Kidney (tissue), 14 donors: Measurements from ENCODE around the gene CD69. TPM values are rescaled to one million over a fixed set of nuclear protein-coding genes. Genes with fewer than 3 reads are reported as not detected.

Experiments
- DNase-seq, 5 donors: peaks; one replicate each; pipeline ENCODE4 v3.0.0-alpha.2; 2013 to 2020
- FAIRE-seq: peaks from 2 replicates; lab custom pipeline; 2012; peaks lifted over from hg19 to GRCh38; lab: Jason Lieb, UNC
- H3K27ac ChIP-seq, 2 donors: one replicate each; pipeline ENCODE4 v1.7.0; 2013; ENCODE audit warnings: low read depth in 2 of 2, low read length in 2 of 2, inconsistent platforms in 1 of 2
- H3K27me3 ChIP-seq: one replicate; pipeline ENCODE4 v1.7.1; 2013; ENCODE audit warnings: low read length, inconsistent platforms; ENCODE audit not compliant: control insufficient read depth, insufficient read depth
- H3K36me3 ChIP-seq, 3 donors: one replicate each; pipeline versions ENCODE4 v1.7.0 to v1.7.1; 2013; ENCODE audit warnings: low read length in 3 of 3, control low read depth in 1 of 3, inconsistent platforms in 1 of 3; ENCODE audit not compliant: insufficient read depth in 3 of 3, control insufficient read depth in 2 of 3
- H3K4me1 ChIP-seq, 3 donors: one replicate each; pipeline versions ENCODE4 v1.7.0 to v1.7.1; 2013; ENCODE audit warnings: low read length in 3 of 3, inconsistent platforms in 1 of 3, low read depth in 1 of 3; ENCODE audit not compliant: control insufficient read depth in 2 of 3, insufficient read depth in 2 of 3
- H3K4me3 ChIP-seq, 3 donors: one replicate each; pipeline versions ENCODE4 v1.7.0 to v1.8.1; 2013; ENCODE audit warnings: low read length in 3 of 3, control low read depth in 1 of 3, inconsistent platforms in 1 of 3
- H3K9ac ChIP-seq, 3 donors: one replicate each; pipeline versions ENCODE4 v1.7.0 to v1.7.1; 2013; ENCODE audit warnings: low read length in 3 of 3, control low read depth in 1 of 3, inconsistent platforms in 1 of 3
- H3K9me3 ChIP-seq, 3 donors: one replicate each; pipeline versions ENCODE4 v1.7.0 to v1.7.1; 2013; ENCODE audit warnings: low read length in 3 of 3, control low read depth in 1 of 3, inconsistent platforms in 1 of 3; ENCODE audit not compliant: control insufficient read depth in 2 of 3, insufficient read depth in 1 of 3
- intact Hi-C: fragments of 100-400 bp; cut with DNase I; formaldehyde crosslinking; loops from one replicate; pipeline ENCODE4 v1.11.1; 2022
- polyA plus RNA-seq: library from polyadenylated mRNA; stranded (reverse); fragments of 350-450 nt; fragmentation: Illumina TruSeq; extraction: RNeasy Lipid Tissue Mini Kit (QIAGEN cat#74804); gene quantifications from one replicate; pipeline ENCODE4 v1.2.3, GENCODE V29; 2014; ENCODE audit warnings: low read depth, low replicate concordance; ENCODE audit not compliant: insufficient read depth
- total RNA-seq: library from RNA; stranded (reverse); fragmentation: NEBNext Ultra II Directional; extraction: Animal tissue kit (Norgen Biotek cat#: 25700); gene quantifications from one replicate; pipeline ENCODE4 v1.2.1, GENCODE V29; 2021
- TF ChIP-seq, protein P1 (sequence below): IDR thresholded peaks from 3 replicates; pipeline ENCODE4 v1.5.1; 2012; ENCODE audit warnings: mild to moderate bottlenecking, moderate library complexity, borderline replicate concordance; ENCODE audit not compliant: insufficient read depth; ENCODE audit errors: extremely low read depth
- donor health status: control.
- donor health status: control.
- donor health status: control.
- donor health status: control.
- donor health status: control.
- donor health status: DM: yes; HTN: yes; CAD: no.
- donor health status: Normal renal cell carcinoma (clear cell type).

Gene CD69
- total and polyA plus RNA-seq, 2 donors from 2014 or later = 2.2 to 25.0 TPM

- H3K36me3 ChIP-seq = no peaks in the 10 kb centered on the region
- DNase-seq = no peak
- no peak overlapping the region for H3K27ac ChIP-seq
- no peak for FAIRE-seq
- no peaks in the 10 kb centered on the region for H3K4me1 ChIP-seq
- no peak overlapping the region for H3K9ac ChIP-seq
- H3K9me3 ChIP-seq = no peaks in the 10 kb centered on the region
- H3K27me3 ChIP-seq = no peaks in the 10 kb centered on the region
- TF ChIP-seq, protein P1, sequence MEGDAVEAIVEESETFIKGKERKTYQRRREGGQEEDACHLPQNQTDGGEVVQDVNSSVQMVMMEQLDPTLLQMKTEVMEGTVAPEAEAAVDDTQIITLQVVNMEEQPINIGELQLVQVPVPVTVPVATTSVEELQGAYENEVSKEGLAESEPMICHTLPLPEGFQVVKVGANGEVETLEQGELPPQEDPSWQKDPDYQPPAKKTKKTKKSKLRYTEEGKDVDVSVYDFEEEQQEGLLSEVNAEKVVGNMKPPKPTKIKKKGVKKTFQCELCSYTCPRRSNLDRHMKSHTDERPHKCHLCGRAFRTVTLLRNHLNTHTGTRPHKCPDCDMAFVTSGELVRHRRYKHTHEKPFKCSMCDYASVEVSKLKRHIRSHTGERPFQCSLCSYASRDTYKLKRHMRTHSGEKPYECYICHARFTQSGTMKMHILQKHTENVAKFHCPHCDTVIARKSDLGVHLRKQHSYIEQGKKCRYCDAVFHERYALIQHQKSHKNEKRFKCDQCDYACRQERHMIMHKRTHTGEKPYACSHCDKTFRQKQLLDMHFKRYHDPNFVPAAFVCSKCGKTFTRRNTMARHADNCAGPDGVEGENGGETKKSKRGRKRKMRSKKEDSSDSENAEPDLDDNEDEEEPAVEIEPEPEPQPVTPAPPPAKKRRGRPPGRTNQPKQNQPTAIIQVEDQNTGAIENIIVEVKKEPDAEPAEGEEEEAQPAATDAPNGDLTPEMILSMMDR = no peak
- intact Hi-C loops = no loop called here
- no peak overlapping the region for H3K4me3 ChIP-seq
Observed at GRCh38 chr12:9729082-9729481, 31.6 kb downstream of the CD69 start.

DNA sequence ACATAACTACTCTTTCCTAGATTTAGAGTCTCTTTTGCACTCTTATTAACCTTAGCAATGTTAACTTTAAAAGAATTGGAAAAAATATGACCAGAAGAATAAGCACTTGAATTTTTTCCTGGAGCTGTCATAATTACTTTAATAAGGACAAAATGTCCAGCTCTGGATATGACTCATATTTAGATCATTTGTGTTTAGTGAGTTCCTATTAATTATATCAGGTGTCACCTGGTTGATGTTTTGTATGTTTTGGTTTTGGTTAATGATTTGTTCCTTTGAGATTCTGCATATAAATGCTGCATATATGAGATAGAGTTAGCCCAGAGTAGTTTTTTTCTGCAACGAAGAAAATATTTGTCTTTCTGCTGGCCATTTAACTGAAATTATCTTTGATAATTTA lies 32.9 kb downstream of the CD69 start:
- Histone ChIP-seq H3K9ac (no peak overlapping the region), H3K27ac (no peak overlapping the region), H3K4me3 (no peak overlapping the region), H3K9me3 (no peaks in the 10 kb centered on the region), H3K27me3 (no peaks in the 10 kb centered on the region), H3K36me3 (no peaks in the 10 kb centered on the region), H3K4me1 (no peaks in the 10 kb centered on the region)
- peak; percentile 55 for FAIRE-seq
- intact Hi-C loops = no loop called here
- TF ChIP-seq, protein P1 = no peak
- no peak for DNase-seq

GRCh38 chr12:9725213-9725870 lies 35.4 kb downstream of the CD69 start:
- Histone ChIP-seq H3K4me1 (no peaks in the 10 kb centered on the region), H3K9ac (no peak overlapping the region), H3K36me3 (no peaks in the 10 kb centered on the region), H3K27me3 (no peaks in the 10 kb centered on the region), H3K4me3 (no peak overlapping the region), H3K27ac (no peak overlapping the region), H3K9me3 (no peaks in the 10 kb centered on the region)
- intact Hi-C loops = no loop called here
- TF ChIP-seq, protein P1 = no peak
- no peak for FAIRE-seq
- DNase-seq = no peak

- DNase-seq (no peak), FAIRE-seq (peak; percentile 25)
- no peak overlapping the region for H3K27ac ChIP-seq
Observed at GRCh38 chr12:9724023-9724422, 36.7 kb downstream of the CD69 start.

More at GRCh38 chr12:9724023-9724422, 36.7 kb downstream of the CD69 start:
- H3K9me3 ChIP-seq = no peaks in the 10 kb centered on the region
- no peak overlapping the region for H3K9ac ChIP-seq
- peaks cover 0 to 2% (median 0%) of the 10 kb centered on the region in 3 donors for H3K4me1 ChIP-seq
- no peaks in the 10 kb centered on the region for H3K36me3 ChIP-seq
- no peaks in the 10 kb centered on the region for H3K27me3 ChIP-seq
- TF ChIP-seq, protein P1 = no peak
- no peak overlapping the region for H3K4me3 ChIP-seq
- intact Hi-C loops = no loop called here
